DMS53 (cell line): Measurements from ENCODE around the gene ARV1.
A peak's percentile ranks its signal among the peaks of the same experiment; 100 is the strongest.
"Not testable (repeated sequence)": the region's sequence is repeated elsewhere in the genome, so short reads cannot be mapped to it uniquely, and the experiment has no call there.

Experiments
- DNase-seq: peaks from one replicate; lab custom pipeline; 2025; lab: John Stamatoyannopoulos, UW

ARV1 gene

GRCh38 chr1:230976825-230977747 is 1.8 kb upstream of the ARV1 start:
- peak; percentile 20 for DNase-seq

GRCh38 chr1:230977761-230978490 is 968 bp upstream of the ARV1 start:
- DNase-seq = peak; percentile 68

GRCh38 chr1:230979389-230979716 is 459 bp downstream of the ARV1 start:
- DNase-seq = no peak

GRCh38 chr1:230979952-230980351 is 1.1 kb downstream of the ARV1 start:
- DNase-seq = no peak

GRCh38 chr1:230982696-230983095 is 3.8 kb downstream of the ARV1 start:
- DNase-seq = no peak

- no peak for DNase-seq
Measured at GRCh38 chr1:230983811-230984210, 4.9 kb downstream of the ARV1 start.

GRCh38 chr1:230984622-230985515 is 6.0 kb downstream of the ARV1 start:
- not testable (repeated sequence) for DNase-seq

GRCh38 chr1:230985711-230986110 is 6.8 kb downstream of the ARV1 start:
- DNase-seq = no peak

- peak; percentile 41 for DNase-seq
Measured at GRCh38 chr1:230986976-230987375, 8.1 kb downstream of the ARV1 start.

GRCh38 chr1:230987448-230987847 is 8.6 kb downstream of the ARV1 start:
- no peak for DNase-seq

GRCh38 chr1:230992100-230992774 is 13.3 kb downstream of the ARV1 start:
- DNase-seq = peak; percentile 97

- no peak for DNase-seq
Measured at GRCh38 chr1:230994860-230995259, 16.0 kb downstream of the ARV1 start.

- DNase-seq = no peak
Measured at GRCh38 chr1:231000201-231000600, 21.3 kb downstream of the ARV1 start.

- no peak for DNase-seq
Measured at GRCh38 chr1:231000639-231001038, 21.7 kb downstream of the ARV1 start.

GRCh38 chr1:231001892-231002291 is 23.0 kb downstream of the ARV1 start:
- DNase-seq = no peak

- not testable (repeated sequence) for DNase-seq
Measured at GRCh38 chr1:231007535-231007934, 28.6 kb downstream of the ARV1 start.

- no peak for DNase-seq
Measured at GRCh38 chr1:231011360-231011759, 32.5 kb downstream of the ARV1 start.

- no peak for DNase-seq
Measured at GRCh38 chr1:231011963-231012362, 33.1 kb downstream of the ARV1 start.

GRCh38 chr1:231013391-231014015 is 34.6 kb downstream of the ARV1 start:
- no peak for DNase-seq

- DNase-seq = no peak
Measured at GRCh38 chr1:231016234-231016633, 37.3 kb downstream of the ARV1 start.

- DNase-seq = no peak
Measured at GRCh38 chr1:231016966-231017365, 38.1 kb downstream of the ARV1 start.
